LNCaP clone FGC (cell line): ENCODE results near the gene TC2N.

Source experiments
- DNase-seq: peaks from one replicate; pipeline ENCODE4 v3.0.0-alpha.2; 2011; ENCODE audit warnings: low read depth
- H3K4me3 ChIP-seq: 2 replicates; pipeline ENCODE4 v1.5.1; 2011; ENCODE audit warnings: mild to moderate bottlenecking, low read depth, low read length, control low read depth
- TF ChIP-seq, protein P1 (sequence below): IDR thresholded peaks from 2 replicates; pipeline ENCODE4 v1.5.1; 2012; ENCODE audit warnings: mild to moderate bottlenecking; ENCODE audit not compliant: control insufficient read depth, insufficient read depth; ENCODE audit errors: extremely low read depth

TC2N gene

DNA sequence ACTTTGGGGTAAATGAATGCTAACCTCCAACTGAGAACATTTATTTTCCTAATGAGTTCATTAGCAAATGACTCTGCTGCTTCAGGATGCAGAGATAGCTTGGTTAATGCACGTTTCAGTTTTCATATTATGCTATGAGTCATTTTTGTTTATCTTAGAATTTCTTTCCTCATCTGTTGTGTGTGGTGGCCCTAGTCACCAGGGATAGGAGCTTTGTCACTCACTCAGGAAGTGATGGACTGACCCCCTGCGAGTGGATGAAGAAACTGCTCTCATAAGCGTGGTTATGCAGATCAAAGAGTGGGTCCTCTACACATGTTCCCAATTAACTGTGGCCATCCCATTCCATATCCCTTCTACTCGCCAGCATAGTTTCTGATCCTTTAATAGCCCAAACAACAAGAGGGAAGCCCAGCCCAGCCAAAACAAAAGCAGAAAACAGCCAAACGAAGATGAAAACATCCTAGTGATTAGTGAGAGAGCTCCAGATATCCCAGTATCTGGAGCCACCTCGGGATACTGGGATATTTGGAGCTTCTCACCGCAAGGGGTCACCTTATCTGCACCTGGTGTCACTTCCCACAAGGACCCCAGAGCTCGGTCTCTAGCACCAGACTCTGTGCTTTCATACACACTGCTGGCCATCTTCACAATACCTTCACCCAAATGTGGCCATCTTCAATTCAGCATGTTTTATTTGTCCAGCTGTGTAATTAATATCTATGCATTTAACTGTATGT lies 8.6 kb downstream of the TC2N start:
- TF ChIP-seq, protein P1, sequence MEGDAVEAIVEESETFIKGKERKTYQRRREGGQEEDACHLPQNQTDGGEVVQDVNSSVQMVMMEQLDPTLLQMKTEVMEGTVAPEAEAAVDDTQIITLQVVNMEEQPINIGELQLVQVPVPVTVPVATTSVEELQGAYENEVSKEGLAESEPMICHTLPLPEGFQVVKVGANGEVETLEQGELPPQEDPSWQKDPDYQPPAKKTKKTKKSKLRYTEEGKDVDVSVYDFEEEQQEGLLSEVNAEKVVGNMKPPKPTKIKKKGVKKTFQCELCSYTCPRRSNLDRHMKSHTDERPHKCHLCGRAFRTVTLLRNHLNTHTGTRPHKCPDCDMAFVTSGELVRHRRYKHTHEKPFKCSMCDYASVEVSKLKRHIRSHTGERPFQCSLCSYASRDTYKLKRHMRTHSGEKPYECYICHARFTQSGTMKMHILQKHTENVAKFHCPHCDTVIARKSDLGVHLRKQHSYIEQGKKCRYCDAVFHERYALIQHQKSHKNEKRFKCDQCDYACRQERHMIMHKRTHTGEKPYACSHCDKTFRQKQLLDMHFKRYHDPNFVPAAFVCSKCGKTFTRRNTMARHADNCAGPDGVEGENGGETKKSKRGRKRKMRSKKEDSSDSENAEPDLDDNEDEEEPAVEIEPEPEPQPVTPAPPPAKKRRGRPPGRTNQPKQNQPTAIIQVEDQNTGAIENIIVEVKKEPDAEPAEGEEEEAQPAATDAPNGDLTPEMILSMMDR: peak; percentile 7; the same call in 1 of the 2 replicates
- H3K4me3 ChIP-seq: no peak overlapping the region
- DNase-seq: no peak

DNA sequence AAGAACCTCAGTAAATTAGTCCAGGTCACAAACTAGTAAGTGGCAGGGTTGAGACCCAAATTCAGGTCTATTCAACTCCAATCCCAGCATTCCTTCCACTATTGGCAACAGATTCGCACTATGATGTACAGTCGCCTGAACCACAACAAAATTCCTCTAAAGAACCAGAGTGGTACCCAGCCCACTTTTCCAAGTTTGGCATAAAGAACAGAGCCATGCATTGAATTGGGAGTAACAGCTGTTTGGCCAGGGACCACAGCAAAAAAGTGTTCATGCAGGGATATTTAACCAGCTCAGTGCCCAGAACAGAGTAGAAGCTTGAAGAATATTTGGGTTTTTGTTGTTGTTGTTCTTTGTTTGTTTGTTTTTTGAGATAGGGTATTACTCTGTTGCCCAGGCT lies 9.7 kb downstream of the TC2N start:
- no peak overlapping the region for H3K4me3 ChIP-seq
- no peak for DNase-seq
- TF ChIP-seq, protein P1: no peak

DNA sequence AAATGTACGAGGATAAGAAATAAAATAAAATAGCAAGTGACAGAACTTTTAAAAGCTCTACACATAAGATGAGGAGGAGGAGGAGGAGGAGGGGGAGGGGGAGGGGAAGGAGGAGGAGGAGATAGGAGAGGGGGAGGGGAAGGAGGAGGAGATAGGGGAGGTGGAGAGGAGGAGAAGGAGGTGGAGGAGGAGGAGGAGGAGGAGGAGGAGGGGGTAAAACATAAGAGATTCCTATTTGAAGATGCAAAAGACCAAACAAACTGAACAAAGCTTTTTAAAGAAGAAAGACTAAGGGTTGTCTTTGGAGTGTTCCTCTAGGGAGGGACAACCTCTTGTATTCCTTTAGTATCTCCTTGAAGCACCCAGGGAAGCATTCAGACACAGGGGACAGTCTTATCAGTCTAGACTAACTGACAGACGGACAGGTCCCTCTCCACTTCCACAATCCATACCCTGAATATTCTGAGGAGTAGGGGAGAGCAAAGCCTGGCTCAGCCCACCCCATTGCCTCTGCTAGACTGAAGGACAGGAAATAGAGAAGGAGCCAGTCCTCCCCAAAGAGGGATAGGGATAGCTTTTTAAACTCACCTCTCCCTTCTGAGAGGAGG lies 12.9 kb downstream of the TC2N start:
- DNase-seq: no peak
- H3K4me3 ChIP-seq: no peak overlapping the region
- TF ChIP-seq, protein P1: no peak

DNA sequence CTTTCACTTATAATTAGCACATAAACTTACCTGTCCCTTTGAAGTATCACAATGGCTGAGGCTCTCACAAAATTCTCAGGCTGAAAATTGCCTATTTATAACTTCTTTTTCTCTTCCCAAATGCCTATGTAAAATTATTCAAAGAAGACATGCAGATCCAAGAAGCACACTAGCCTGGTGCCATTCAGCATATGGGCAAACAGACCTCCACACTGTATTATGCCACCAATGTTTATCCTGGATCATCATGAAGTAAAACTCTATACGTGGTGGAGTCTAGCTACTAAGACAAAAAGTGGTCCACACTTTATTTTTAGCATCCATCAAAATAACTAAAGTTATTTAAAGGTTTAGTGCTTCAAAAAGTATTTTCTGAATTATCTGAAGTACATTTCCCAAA lies 15.8 kb downstream of the TC2N start:
- no peak for DNase-seq
- TF ChIP-seq, protein P1: no peak

DNA sequence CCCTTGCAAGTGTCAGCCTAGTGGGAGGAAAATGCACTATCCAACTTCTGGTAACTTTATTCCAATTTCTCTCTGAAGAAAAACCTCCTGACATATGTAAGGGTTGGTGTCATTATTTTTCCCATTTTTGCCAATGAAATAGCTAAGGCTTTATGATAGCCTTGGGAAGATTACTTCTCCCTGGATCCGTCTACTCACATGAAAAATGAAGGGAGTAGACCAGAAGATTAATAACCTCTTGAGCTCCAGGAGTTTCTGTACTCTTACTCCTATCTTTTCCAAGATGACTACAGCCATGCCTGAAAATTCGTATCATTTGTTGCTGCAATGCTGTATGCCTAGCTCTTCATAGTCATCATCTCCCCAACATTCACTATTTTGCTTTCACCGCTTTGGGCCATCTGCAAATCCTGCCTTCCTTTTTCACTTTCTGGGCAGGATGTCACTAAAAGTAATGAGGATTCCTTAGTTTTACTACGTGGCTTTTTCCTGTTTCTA lies 18.8 kb downstream of the TC2N start:
- DNase-seq: no peak
- TF ChIP-seq, protein P1: no peak
- H3K4me3 ChIP-seq: no peak overlapping the region

More for the DNA sequence above, 15.8 kb downstream of the TC2N start:
- no peak overlapping the region for H3K4me3 ChIP-seq

DNA sequence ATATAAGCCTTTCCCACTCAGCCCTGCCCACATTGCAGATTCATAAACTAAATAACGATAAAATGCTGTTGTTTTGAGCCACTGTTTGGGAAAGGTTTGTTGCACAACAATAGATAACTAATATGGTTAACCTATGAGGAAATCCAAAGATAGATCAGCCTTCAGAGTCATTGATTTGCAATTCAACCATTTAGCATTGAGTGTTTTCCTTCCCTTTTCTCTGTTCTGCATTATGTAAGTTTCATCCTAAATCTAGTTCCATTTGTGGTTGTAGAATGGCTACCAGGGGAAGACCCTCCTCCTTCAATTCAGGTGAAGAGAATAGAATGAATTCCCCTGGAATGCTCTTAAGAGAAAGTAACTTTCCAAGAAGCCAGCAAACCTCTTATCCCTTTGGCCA lies 19.6 kb downstream of the TC2N start:
- DNase-seq: no peak
- TF ChIP-seq, protein P1: no peak
- no peak overlapping the region for H3K4me3 ChIP-seq
